ENCODE measurements around the gene ZNF644.
"Not testable (repeated sequence)": the region's sequence is repeated elsewhere in the genome, so short reads cannot be mapped to it uniquely, and the experiment has no call there.

Gene ZNF644

DNA sequence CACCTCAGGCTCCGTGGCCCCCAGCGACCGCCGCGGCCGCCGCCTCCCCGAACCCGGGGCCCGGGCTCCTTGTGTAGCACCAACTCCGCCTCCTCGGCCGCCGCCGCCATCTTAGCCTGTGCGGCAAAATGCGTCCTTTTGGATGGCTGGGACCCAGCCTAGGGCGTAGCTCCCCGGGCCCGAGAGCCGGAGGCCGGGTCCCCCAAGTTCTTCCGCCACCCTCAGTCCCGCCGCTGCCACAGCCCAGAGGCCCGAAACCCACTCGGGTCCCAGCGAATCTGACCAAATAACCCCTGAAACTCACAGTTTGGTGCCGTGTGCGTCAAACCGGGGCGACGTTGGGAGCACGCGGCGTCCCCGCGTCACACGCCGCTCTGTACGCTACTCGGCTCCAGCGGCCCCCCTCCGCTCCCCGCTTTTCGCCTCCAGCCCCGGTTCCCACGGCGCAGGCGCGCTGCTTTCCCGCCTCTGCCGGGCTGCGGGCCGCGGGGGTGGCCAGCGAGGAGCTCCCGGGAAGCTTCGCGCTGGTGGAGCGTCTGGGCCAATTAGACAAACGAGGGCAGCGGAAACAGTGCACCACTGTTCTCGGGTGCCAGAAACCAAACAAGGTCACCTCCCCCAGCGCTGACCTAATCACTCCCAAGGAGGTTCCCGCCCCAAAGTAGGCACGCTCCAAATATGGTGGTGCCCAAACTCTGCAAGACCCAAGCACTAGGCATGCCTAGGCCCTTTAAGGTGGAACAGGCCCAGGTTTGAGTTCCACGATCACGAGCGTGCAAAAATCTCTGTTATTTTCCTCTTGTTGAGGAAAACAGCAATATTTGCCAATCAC is at the start of gene ZNF644:
ZNF644 (minus strand) TSS at position 350 of the 832 bp plus-strand sequence. CDS start 39,682 bp downstream, outside the sequence.
- TF ChIP-seq, protein P1, sequence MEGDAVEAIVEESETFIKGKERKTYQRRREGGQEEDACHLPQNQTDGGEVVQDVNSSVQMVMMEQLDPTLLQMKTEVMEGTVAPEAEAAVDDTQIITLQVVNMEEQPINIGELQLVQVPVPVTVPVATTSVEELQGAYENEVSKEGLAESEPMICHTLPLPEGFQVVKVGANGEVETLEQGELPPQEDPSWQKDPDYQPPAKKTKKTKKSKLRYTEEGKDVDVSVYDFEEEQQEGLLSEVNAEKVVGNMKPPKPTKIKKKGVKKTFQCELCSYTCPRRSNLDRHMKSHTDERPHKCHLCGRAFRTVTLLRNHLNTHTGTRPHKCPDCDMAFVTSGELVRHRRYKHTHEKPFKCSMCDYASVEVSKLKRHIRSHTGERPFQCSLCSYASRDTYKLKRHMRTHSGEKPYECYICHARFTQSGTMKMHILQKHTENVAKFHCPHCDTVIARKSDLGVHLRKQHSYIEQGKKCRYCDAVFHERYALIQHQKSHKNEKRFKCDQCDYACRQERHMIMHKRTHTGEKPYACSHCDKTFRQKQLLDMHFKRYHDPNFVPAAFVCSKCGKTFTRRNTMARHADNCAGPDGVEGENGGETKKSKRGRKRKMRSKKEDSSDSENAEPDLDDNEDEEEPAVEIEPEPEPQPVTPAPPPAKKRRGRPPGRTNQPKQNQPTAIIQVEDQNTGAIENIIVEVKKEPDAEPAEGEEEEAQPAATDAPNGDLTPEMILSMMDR (IDR thresholded peaks at IDR 0.05; ENCODE audit: low read depth, low read length) = no peak
- DNase-seq (ENCODE audit: low read depth, low spot score) = peak; percentile 89
- in situ Hi-C loops (cut with HindIII; ENCODE audit: low sequenced_read_pairs) = no loop called here
- peak within 1 kb of the TSS; percentile 92 for H3K4me3 ChIP-seq (ENCODE audit: low read depth, low read length)

DNA sequence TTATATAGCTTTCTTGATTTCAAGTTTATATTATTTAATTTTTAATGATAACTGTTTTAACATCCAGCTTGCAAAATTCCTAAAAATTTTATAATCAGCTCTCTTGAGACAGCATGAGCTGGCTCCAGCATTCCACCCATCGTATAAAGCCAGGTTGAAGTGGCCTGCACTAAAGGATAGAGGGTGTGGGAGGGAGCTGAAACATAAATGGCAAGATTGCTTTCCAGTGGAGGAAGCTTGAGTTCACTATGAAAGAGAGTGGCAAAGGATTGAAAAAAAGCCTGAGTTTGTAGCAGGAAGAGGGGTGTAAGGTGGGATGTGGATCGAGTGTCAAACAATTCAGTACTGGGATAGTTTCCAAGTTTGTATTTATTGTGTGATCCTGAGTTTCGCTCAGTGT is 48.5 kb upstream of the ZNF644 start:
- no peak for DNase-seq (ENCODE audit: low read depth, low spot score)
- in situ Hi-C loops (cut with HindIII; ENCODE audit: low sequenced_read_pairs) = no loop called here
- TF ChIP-seq, protein P1 (IDR thresholded peaks at IDR 0.05; ENCODE audit: low read depth, low read length) = no peak
- H3K4me3 ChIP-seq (ENCODE audit: low read depth, low read length) = no peak overlapping the region

DNA sequence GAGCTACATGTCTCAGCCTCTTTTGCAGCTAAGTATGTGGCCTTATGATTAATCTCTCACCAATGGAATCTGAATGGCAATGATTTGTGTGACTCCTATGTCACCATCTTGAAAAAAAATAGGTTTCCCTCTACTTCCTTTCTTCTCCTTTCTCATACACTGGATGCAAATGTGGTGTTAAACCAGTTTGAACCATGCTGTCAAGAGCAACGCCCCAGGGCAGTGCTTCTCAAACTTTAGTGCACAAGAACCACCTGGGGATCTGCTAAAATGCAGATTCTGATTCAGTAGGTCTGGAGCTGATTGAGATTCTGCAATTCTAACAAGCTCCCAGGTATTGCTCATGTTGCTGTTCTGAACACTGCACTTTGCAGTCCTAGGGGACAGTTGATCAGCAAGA is 44.7 kb upstream of the ZNF644 start:
- H3K4me3 ChIP-seq (ENCODE audit: low read depth, low read length) = no peak overlapping the region
- DNase-seq (ENCODE audit: low read depth, low spot score) = no peak
- in situ Hi-C loops (cut with HindIII; ENCODE audit: low sequenced_read_pairs) = no loop called here
- TF ChIP-seq, protein P1 (IDR thresholded peaks at IDR 0.05; ENCODE audit: low read depth, low read length) = no peak

DNA sequence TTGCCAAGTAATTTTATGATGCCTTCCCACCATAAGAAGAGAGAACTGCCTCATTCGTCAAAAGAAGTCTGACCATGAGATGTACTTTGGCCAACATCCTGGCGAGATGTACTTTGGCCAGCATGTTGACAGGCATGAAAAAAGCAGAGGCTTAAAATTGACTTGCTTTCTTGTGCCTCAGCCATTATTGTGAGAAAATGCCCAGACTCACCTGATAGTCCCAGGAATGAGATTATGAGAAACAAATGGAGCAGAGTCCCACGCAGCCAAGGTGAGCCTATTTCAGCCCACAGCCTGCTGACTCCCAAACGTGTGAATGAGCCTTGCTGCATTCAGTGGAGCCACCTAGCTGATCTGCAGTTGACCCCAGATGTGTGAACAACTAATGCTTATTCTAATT is 43.5 kb upstream of the ZNF644 start:
- in situ Hi-C loops (cut with HindIII; ENCODE audit: low sequenced_read_pairs) = no loop called here
- no peak overlapping the region for H3K4me3 ChIP-seq (ENCODE audit: low read depth, low read length)

DNA sequence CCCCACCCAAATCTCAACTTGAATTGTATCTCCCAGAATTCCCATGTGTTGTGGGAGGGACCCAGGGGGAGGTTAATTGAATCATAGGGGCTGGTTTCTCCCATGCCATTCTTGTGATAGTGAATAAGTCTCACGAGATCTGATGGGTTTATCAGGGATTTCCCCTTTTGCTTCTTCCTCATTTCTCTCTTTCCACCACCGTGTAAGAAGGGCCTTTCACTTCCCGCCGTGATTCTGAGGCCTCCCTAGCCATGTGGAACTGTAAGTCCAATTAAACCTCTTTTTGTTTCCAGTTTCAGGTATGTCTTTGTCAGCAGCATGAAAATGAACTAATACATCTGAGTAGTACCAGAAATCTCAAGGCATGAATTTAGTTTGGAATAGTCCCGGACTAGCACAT is 41.6 kb upstream of the ZNF644 start:
- in situ Hi-C loops (cut with HindIII; ENCODE audit: low sequenced_read_pairs); DNase-seq (ENCODE audit: low read depth, low spot score); H3K4me3 ChIP-seq (ENCODE audit: low read depth, low read length): not testable (repeated sequence)

More for the DNA sequence above, 43.5 kb upstream of the ZNF644 start:
- no peak for DNase-seq (ENCODE audit: low read depth, low spot score)
- TF ChIP-seq, protein P1 (IDR thresholded peaks at IDR 0.05; ENCODE audit: low read depth, low read length) = no peak

DNA sequence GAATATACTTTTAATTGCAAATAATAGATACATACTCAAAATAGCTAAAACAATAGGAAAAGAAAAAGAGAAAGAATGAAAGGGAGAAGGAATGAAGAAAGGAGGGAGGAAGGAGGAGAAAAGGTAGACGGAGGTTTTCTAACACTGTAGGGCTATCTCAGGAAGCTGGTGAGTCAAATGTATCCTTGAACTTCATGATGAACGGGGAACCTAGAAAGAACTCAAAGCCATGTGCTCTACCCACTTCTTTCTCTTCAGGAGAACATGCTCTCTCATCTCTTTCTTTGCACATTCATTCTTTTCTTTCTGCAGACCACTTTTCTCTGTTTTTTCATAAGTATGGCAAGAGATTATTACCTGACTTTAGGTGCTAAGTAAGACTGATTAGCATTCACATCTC is 37.3 kb upstream of the ZNF644 start:
- in situ Hi-C loops (cut with HindIII; ENCODE audit: low sequenced_read_pairs) = no loop called here
- H3K4me3 ChIP-seq (ENCODE audit: low read depth, low read length) = no peak overlapping the region
- DNase-seq (ENCODE audit: low read depth, low spot score) = no peak
- TF ChIP-seq, protein P1 (IDR thresholded peaks at IDR 0.05; ENCODE audit: low read depth, low read length) = no peak

DNA sequence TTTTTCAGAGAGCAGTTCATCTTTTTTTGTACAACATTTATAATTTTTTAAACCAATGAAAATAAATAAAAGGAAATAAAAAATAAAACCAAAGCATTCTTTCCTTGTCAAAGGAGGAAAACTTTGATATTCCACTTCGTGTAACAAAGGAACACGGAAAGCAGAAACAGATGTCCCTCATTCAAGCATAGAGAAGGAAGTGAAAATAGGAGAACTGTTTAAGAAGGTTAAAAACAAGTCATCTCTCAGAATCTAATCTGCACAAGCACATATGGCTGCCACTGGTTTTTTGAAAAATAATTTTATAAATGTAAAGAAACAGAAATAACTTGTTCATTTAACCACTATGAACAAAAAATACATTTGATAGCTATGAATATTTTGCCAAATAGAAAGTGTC is 35.9 kb upstream of the ZNF644 start:
- in situ Hi-C loops (cut with HindIII; ENCODE audit: low sequenced_read_pairs) = no loop called here
- no peak overlapping the region for H3K4me3 ChIP-seq (ENCODE audit: low read depth, low read length)
- DNase-seq (ENCODE audit: low read depth, low spot score) = no peak
- TF ChIP-seq, protein P1 (IDR thresholded peaks at IDR 0.05; ENCODE audit: low read depth, low read length) = no peak
